ENCODE data around the gene CELSR1.

- TF ChIP-seq CTCF (IDR thresholded peaks at IDR 0.05) (no peak), ZFX (IDR thresholded peaks at IDR 0.05; ENCODE audit: borderline replicate concordance) (no peak)
Measured at GRCh38 chr22:46480396-46480795, 57.0 kb downstream of the CELSR1 start.

Data from 22Rv1 (cell line).